HT-29 (cell line): Measurements from ENCODE around the gene UQCR10. TPM values are rescaled to one million over a fixed set of nuclear protein-coding genes. Genes with fewer than 3 reads are reported as not detected.

Experiments
- DNase-seq: peaks from one replicate; pipeline ENCODE4 v3.0.0-alpha.2; 2015; ENCODE audit warnings: low spot score
- small RNA-seq: library from RNA; depleted of rRNA; stranded (forward); fragments of <200 nt; gene quantifications from one replicate; pipeline ENCODE3, GENCODE V24; 2014
- total RNA-seq: library from RNA; depleted of rRNA; stranded (reverse); fragments of >200 nt; shearing (Covaris generic); gene quantifications from 2 replicates; pipeline ENCODE4 v1.2.3, GENCODE V29; 2014; rRNA removed

UQCR10 gene
- total RNA-seq, 1 experiment from 2014 or later = 227 TPM

GRCh38 chr22:29798318-29798717 is 31.1 kb downstream of the UQCR10 start:
- DNase-seq = peak; percentile 54

GRCh38 chr22:29798801-29799200 is 31.6 kb downstream of the UQCR10 start:
- DNase-seq = no peak

GRCh38 chr22:29799217-29799680 is 32.1 kb downstream of the UQCR10 start:
- DNase-seq = peak; percentile 99

- no peak for DNase-seq
Measured at GRCh38 chr22:29801153-29801552, 34.0 kb downstream of the UQCR10 start.

GRCh38 chr22:29801796-29802195 is 34.6 kb downstream of the UQCR10 start:
- no peak for DNase-seq

GRCh38 chr22:29803190-29803589 is 36.0 kb downstream of the UQCR10 start:
- no peak for DNase-seq

GRCh38 chr22:29804985-29805384 is 37.8 kb downstream of the UQCR10 start:
- DNase-seq = no peak

- DNase-seq = no peak
Measured at GRCh38 chr22:29806196-29806595, 39.0 kb downstream of the UQCR10 start.

- no peak for DNase-seq
Measured at GRCh38 chr22:29810216-29810615, 43.0 kb downstream of the UQCR10 start.

GRCh38 chr22:29811377-29811776 is 44.2 kb downstream of the UQCR10 start:
- no peak for DNase-seq

GRCh38 chr22:29813126-29813525 is 46.0 kb downstream of the UQCR10 start:
- DNase-seq = no peak

- peak; percentile 72 for DNase-seq
Measured at GRCh38 chr22:29813563-29813962, 46.4 kb downstream of the UQCR10 start.

- DNase-seq = no peak
Measured at GRCh38 chr22:29814003-29814402, 46.8 kb downstream of the UQCR10 start.

GRCh38 chr22:29815580-29815979 is 48.4 kb downstream of the UQCR10 start:
- no peak for DNase-seq

GRCh38 chr22:29816128-29816527 is 49.0 kb downstream of the UQCR10 start:
- DNase-seq = no peak

GRCh38 chr22:29816539-29816938 is 49.4 kb downstream of the UQCR10 start:
- no peak for DNase-seq

GRCh38 chr22:29816980-29817379 is 49.8 kb downstream of the UQCR10 start:
- DNase-seq = no peak

GRCh38 chr22:29817724-29818123 is 50.6 kb downstream of the UQCR10 start:
- no peak for DNase-seq

GRCh38 chr22:29819501-29819900 is 52.3 kb downstream of the UQCR10 start:
- no peak for DNase-seq

Small RNA genes lying within 50 kb of the gene (small RNA-seq; reads per million reads assigned to genes)
- not detected for gene RF00019

Other genes with a start within 250 kb of the UQCR10 start
- gene THOC5, start 213.6 kb upstream of the UQCR10 start, total RNA-seq = 43.5 and 63.9 TPM in 2 replicates
- 88.2 and 108 TPM in 2 replicates for gene NIPSNAP1, start 186.3 kb upstream of the UQCR10 start, total RNA-seq
- gene NF2, start 163.7 kb upstream of the UQCR10 start, total RNA-seq = 47.0 and 51.5 TPM in 2 replicates
- 0.60 TPM in 1 of 2 replicates, not detected in the other for gene CABP7, start 47.4 kb upstream of the UQCR10 start, total RNA-seq
- gene ZMAT5, start 362 bp upstream of the UQCR10 start, total RNA-seq = 21.5 and 30.0 TPM in 2 replicates
- gene ASCC2, start 70.9 kb downstream of the UQCR10 start, total RNA-seq = 52.2 and 97.2 TPM in 2 replicates
- 10.2 and 13.0 TPM in 2 replicates for gene MTMR3, start 115.8 kb downstream of the UQCR10 start, total RNA-seq